Lower lobe of right lung (tissue), 2 donors: ENCODE data around the gene AGTR1. TPM values are rescaled to one million over a fixed set of nuclear protein-coding genes. Genes with fewer than 3 reads are reported as not detected.
"Not testable (repeated sequence)": the region's sequence is repeated elsewhere in the genome, so short reads cannot be mapped to it uniquely, and the experiment has no call there.

Experiments
- ATAC-seq, 2 donors: fragments of 200-7000 bp; cut with Tn5 transposase; one replicate each; pipeline ENCODE4 v1.9.1; 2020 to 2022; ENCODE audit warnings: mild to moderate bottlenecking in 2 of 2, moderate library complexity in 2 of 2
- DNase-seq: peaks from one replicate; pipeline ENCODE4 v3.0.0-alpha.2; 2020
- H3K27ac ChIP-seq: fragments of 200-600 bp; one replicate; pipeline ENCODE4 v1.8.0; 2022
- H3K27me3 ChIP-seq: fragments of 200-600 bp; one replicate; pipeline ENCODE4 v1.8.0; 2022; ENCODE audit warnings: low read depth
- H3K36me3 ChIP-seq: fragments of 200-600 bp; one replicate; pipeline ENCODE4 v1.8.0; 2022; ENCODE audit warnings: mild to moderate bottlenecking
- H3K4me1 ChIP-seq: fragments of 200-600 bp; one replicate; pipeline ENCODE4 v1.8.0; 2022
- H3K4me3 ChIP-seq: fragments of 200-600 bp; one replicate; pipeline ENCODE4 v1.8.0; 2022; ENCODE audit warnings: mild to moderate bottlenecking
- H3K9me3 ChIP-seq: fragments of 200-600 bp; one replicate; pipeline ENCODE4 v1.8.0; 2022
- intact Hi-C: fragments of 100-400 bp; cut with DNase I; formaldehyde crosslinking; loops from one replicate; pipeline ENCODE4 v1.11.0; 2022
- total RNA-seq: library from RNA; stranded (reverse); fragmentation: NEBNext Ultra II Directional; extraction: Animal tissue kit (Norgen Biotek cat#: 25700); gene quantifications from one replicate; pipeline ENCODE4 v1.2.1, GENCODE V29; 2021
- TF ChIP-seq, protein P1 (sequence below): fragments of 200-600 bp; IDR thresholded peaks from one replicate; pipeline ENCODE4 v1.8.0; 2022; ENCODE audit warnings: antibody characterized with exemption, mild to moderate bottlenecking
- donor health status: DM: no; HTN: yes; CAD: no; lungs with severe emphysema.

The AGTR1 gene
- total RNA-seq, 1 donor from 2014 or later = 10.8 TPM

- Histone ChIP-seq H3K27ac (no peak overlapping the region), H3K27me3 (no peaks in the 10 kb centered on the region), H3K4me1 (no peaks in the 10 kb centered on the region), H3K4me3 (no peak overlapping the region), H3K9me3 (no peaks in the 10 kb centered on the region), H3K36me3 (no peaks in the 10 kb centered on the region)
- intact Hi-C loops = no loop called here
- no peak for ATAC-seq
- no peak for DNase-seq
- TF ChIP-seq, protein P1, sequence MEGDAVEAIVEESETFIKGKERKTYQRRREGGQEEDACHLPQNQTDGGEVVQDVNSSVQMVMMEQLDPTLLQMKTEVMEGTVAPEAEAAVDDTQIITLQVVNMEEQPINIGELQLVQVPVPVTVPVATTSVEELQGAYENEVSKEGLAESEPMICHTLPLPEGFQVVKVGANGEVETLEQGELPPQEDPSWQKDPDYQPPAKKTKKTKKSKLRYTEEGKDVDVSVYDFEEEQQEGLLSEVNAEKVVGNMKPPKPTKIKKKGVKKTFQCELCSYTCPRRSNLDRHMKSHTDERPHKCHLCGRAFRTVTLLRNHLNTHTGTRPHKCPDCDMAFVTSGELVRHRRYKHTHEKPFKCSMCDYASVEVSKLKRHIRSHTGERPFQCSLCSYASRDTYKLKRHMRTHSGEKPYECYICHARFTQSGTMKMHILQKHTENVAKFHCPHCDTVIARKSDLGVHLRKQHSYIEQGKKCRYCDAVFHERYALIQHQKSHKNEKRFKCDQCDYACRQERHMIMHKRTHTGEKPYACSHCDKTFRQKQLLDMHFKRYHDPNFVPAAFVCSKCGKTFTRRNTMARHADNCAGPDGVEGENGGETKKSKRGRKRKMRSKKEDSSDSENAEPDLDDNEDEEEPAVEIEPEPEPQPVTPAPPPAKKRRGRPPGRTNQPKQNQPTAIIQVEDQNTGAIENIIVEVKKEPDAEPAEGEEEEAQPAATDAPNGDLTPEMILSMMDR = no peak
These were observed 53.8 kb downstream of the AGTR1 start for GRCh38 chr3:148751461-148751860.

GRCh38 chr3:148753385-148753784 lies 55.7 kb downstream of the AGTR1 start:
- H3K27ac ChIP-seq, H3K36me3 ChIP-seq, H3K9me3 ChIP-seq, DNase-seq, intact Hi-C loops, H3K27me3 ChIP-seq, H3K4me3 ChIP-seq, ATAC-seq: not testable (repeated sequence)
- peaks cover 14% of the 10 kb centered on the region for H3K4me1 ChIP-seq

GRCh38 chr3:148755570-148755969 lies 57.9 kb downstream of the AGTR1 start:
- TF ChIP-seq, protein P1 = no peak
- Histone ChIP-seq H3K9me3 (no peaks in the 10 kb centered on the region), H3K4me1 (peaks cover 14% of the 10 kb centered on the region), H3K27me3 (no peaks in the 10 kb centered on the region), H3K36me3 (no peaks in the 10 kb centered on the region), H3K4me3 (no peak overlapping the region), H3K27ac (no peak overlapping the region)
- intact Hi-C loops = no loop called here
- ATAC-seq = no peak
- no peak for DNase-seq

- Histone ChIP-seq H3K36me3 (no peaks in the 10 kb centered on the region), H3K9me3 (no peaks in the 10 kb centered on the region), H3K4me3 (no peak overlapping the region), H3K27me3 (no peaks in the 10 kb centered on the region), H3K27ac (no peak overlapping the region), H3K4me1 (peaks cover 14% of the 10 kb centered on the region)
- ATAC-seq = no peak
- no peak for DNase-seq
- intact Hi-C loops = no loop called here
- TF ChIP-seq, protein P1 = no peak
These were observed 58.6 kb downstream of the AGTR1 start for GRCh38 chr3:148756311-148756710.

DNA sequence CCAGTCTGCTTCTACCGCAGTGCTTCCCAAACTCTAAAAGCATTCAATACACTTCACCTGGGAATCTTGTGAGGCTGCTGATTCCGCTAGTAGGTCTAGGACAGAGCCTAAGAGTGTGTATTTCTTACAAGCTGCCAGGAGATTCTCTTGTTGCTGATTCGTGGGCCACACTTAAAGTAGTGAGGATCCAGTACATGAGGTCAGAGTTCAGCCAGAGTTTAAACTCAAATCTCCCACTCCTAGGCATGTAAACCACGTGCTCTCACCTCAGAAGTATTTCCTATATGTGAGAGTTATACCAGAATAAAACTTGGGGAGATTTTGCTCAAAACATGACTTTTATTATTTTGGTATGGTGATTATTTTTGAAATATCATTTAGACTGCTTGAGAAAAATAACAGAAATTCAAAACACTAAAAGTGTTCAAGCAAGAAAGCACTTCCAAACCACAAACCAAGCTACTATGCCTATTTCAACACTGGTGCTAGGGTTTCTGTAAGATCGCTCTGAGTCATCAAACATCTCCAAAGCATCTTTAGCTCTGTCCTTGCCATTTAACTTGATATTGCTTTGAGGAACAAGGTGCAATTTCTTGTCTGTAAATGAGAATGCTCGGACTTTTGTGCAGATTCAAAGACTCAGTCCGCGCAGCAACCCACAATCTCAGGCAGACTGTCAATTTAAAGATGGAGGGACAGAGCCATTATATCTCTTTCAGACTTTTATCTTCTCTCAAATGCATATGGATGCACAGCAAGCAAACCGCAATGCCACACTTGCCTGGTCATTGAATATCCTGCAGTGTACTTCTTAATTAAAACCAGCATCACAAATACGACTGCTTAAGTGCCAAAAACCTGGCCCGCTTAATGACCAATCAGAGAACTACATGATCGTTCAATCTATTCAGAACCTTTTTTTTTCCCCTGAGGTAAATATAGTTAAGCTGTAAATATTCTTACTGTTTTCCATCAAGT lies 59.8 kb downstream of the AGTR1 start:
- Histone ChIP-seq H3K4me1 (peaks cover 14% of the 10 kb centered on the region), H3K9me3 (no peaks in the 10 kb centered on the region), H3K36me3 (no peaks in the 10 kb centered on the region), H3K4me3 (no peak overlapping the region), H3K27me3 (no peaks in the 10 kb centered on the region), H3K27ac (no peak overlapping the region)
- intact Hi-C loops = no loop called here
- ATAC-seq = no peak
- TF ChIP-seq, protein P1 = no peak
- DNase-seq = no peak

DNA sequence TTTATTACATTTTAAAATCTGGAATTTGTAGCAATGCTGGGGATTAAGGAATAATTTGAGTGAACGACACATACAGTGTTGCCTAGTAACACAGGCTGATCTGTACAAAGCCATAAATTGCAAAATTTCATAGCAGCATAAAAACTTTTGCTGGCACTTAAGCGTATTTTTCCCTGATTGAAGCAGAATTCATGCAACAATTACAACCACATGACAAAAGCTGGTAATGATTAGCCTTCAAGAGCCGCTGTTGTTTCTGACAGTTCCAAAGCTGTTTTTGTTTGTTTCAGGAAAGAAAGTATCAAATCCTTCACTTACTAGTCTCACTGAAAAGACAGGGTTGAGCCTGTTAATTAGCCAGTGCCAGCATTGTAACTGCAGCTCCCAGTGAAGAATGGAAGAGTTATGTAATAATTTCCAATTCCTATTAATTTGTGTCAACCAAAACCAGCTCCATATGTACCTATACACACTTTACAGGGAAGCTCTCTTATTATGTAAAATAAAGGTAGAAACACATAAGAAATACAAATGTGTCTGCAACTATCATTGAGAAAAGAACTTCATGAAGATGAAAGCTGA lies 60.7 kb downstream of the AGTR1 start:
- TF ChIP-seq, protein P1 = no peak
- Histone ChIP-seq H3K27me3 (no peaks in the 10 kb centered on the region), H3K4me3 (no peak overlapping the region), H3K4me1 (peaks cover 14% of the 10 kb centered on the region), H3K36me3 (no peaks in the 10 kb centered on the region), H3K9me3 (no peaks in the 10 kb centered on the region), H3K27ac (no peak overlapping the region)
- ATAC-seq (no peak), DNase-seq (no peak)
- intact Hi-C loops = no loop called here
